ENCODE results near the gene CFB. TPM values are rescaled to one million over a fixed set of nuclear protein-coding genes. Genes with fewer than 3 reads are reported as not detected.

Gene CFB
- total and polyA plus RNA-seq, 2 of the 13 experiments (the other 11 are each of a cell fraction or from before 2014, with no cell fraction given) = 171 to 513 TPM

GRCh38 chr6:31897612-31898382 is 48.1 kb upstream of the CFB start, which contains the start of gene EHMT2 (continued):
- TF ChIP-seq FUBP1 (CRISPR knock-in tag; IDR thresholded peaks at IDR 0.05; ENCODE audit: borderline replicate concordance) (no peak), MLXIP (CRISPR knock-in tag; IDR thresholded peaks at IDR 0.05; ENCODE audit: borderline replicate concordance) (no peak), POLR2AphosphoS5 (IDR thresholded peaks at IDR 0.05; ENCODE audit: low read depth, low read length) (peak; percentile 87), NFIB (CRISPR knock-in tag; IDR thresholded peaks at IDR 0.05; ENCODE audit: borderline replicate concordance) (no peak), AKAP8 (CRISPR knock-in tag; IDR thresholded peaks at IDR 0.05) (no peak; the same call in 1 of the 2 replicates), CC2D1A (CRISPR knock-in tag; IDR thresholded peaks at IDR 0.05) (no peak), NCOA2 (CRISPR knock-in tag; IDR thresholded peaks at IDR 0.05) (peak; percentile 13; the same call in 1 of the 2 replicates), MXD1 (CRISPR knock-in tag; IDR thresholded peaks at IDR 0.05) (peak; percentile 60; the same call in 1 of the 2 replicates), ZNF225 (CRISPR knock-in tag; IDR thresholded peaks at IDR 0.05) (no peak), CBX2 (IDR thresholded peaks at IDR 0.05; ENCODE audit: low read depth, low read length) (no peak), CBX2 (CRISPR knock-in tag; IDR thresholded peaks at IDR 0.05; ENCODE audit: low read depth) (no peak), ZNF83 (CRISPR knock-in tag; IDR thresholded peaks at IDR 0.05; ENCODE audit: borderline replicate concordance) (no peak), MAFG (CRISPR knock-in tag; IDR thresholded peaks at IDR 0.05) (no peak), RARG (CRISPR knock-in tag; IDR thresholded peaks at IDR 0.05; ENCODE audit: low read depth) (no peak), SUZ12 (IDR thresholded peaks at IDR 0.05; ENCODE audit: low read depth, low read length) (no peak), ESRRA (CRISPR knock-in tag; IDR thresholded peaks at IDR 0.05; ENCODE audit: low read depth) (no peak), ZNF598 (CRISPR knock-in tag; IDR thresholded peaks at IDR 0.05; ENCODE audit: borderline replicate concordance) (peak; percentile 97; the same call in 1 of the 2 replicates), TGIF2 (CRISPR knock-in tag; IDR thresholded peaks at IDR 0.05) (no peak; the same call in 1 of the 2 replicates), ZNF850 (CRISPR knock-in tag; conservative IDR thresholded peaks at IDR 0.05) (no peak), ARHGAP35 (CRISPR knock-in tag; IDR thresholded peaks at IDR 0.05; ENCODE audit: borderline replicate concordance) (no peak), SRSF1 (optimal IDR thresholded peaks at IDR 0.05; ENCODE audit: low read depth, low read length) (peak; percentile 13), PRDM4 (CRISPR knock-in tag; IDR thresholded peaks at IDR 0.05; ENCODE audit: borderline replicate concordance) (no peak)
